ENCODE data around the gene TBX5.

Gene TBX5

GRCh38 chr12:114412825-114413749 is 7.1 kb upstream of the TBX5 start:
- DNase-seq = no peak
- TF ChIP-seq, protein P1, sequence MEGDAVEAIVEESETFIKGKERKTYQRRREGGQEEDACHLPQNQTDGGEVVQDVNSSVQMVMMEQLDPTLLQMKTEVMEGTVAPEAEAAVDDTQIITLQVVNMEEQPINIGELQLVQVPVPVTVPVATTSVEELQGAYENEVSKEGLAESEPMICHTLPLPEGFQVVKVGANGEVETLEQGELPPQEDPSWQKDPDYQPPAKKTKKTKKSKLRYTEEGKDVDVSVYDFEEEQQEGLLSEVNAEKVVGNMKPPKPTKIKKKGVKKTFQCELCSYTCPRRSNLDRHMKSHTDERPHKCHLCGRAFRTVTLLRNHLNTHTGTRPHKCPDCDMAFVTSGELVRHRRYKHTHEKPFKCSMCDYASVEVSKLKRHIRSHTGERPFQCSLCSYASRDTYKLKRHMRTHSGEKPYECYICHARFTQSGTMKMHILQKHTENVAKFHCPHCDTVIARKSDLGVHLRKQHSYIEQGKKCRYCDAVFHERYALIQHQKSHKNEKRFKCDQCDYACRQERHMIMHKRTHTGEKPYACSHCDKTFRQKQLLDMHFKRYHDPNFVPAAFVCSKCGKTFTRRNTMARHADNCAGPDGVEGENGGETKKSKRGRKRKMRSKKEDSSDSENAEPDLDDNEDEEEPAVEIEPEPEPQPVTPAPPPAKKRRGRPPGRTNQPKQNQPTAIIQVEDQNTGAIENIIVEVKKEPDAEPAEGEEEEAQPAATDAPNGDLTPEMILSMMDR (IDR thresholded peaks at IDR 0.05; ENCODE audit: low read depth, low read length, missing control alignments) = no peak
- no peak overlapping the region for H3K4me3 ChIP-seq (ENCODE audit: low read depth, low read length)
- no peaks in the 10 kb centered on the region for H3K36me3 ChIP-seq (replicated peaks)
- in situ Hi-C loops (cut with HindIII; ENCODE audit: low pct_ligation_motif_present, low sequenced_read_pairs) = no loop called here
- no peak overlapping the region for H3K27ac ChIP-seq
- H3K27me3 ChIP-seq (replicated peaks) = peaks cover 71% of the 10 kb centered on the region

- Histone ChIP-seq H3K36me3 (replicated peaks) (no peaks in the 10 kb centered on the region), H3K27me3 (replicated peaks) (peaks cover 79% of the 10 kb centered on the region), H3K4me3 (ENCODE audit: low read depth, low read length) (no peak overlapping the region), H3K27ac (no peak overlapping the region)
- in situ Hi-C loops (cut with HindIII; ENCODE audit: low pct_ligation_motif_present, low sequenced_read_pairs) = no loop called here
- no peak for DNase-seq
- TF ChIP-seq, protein P1 (IDR thresholded peaks at IDR 0.05; ENCODE audit: low read depth, low read length, missing control alignments) = no peak
Measured at GRCh38 chr12:114412307-114412706, 6.4 kb upstream of the TBX5 start.

- in situ Hi-C loops (cut with HindIII; ENCODE audit: low pct_ligation_motif_present, low sequenced_read_pairs) = no loop called here
- Histone ChIP-seq H3K27ac (no peak overlapping the region), H3K36me3 (replicated peaks) (no peaks in the 10 kb centered on the region), H3K4me3 (ENCODE audit: low read depth, low read length) (no peak overlapping the region), H3K27me3 (replicated peaks) (peaks cover 90% of the 10 kb centered on the region)
- DNase-seq = no peak
- TF ChIP-seq, protein P1 (IDR thresholded peaks at IDR 0.05; ENCODE audit: low read depth, low read length, missing control alignments) = no peak
Measured at GRCh38 chr12:114411071-114411837, 5.3 kb upstream of the TBX5 start.

DNA sequence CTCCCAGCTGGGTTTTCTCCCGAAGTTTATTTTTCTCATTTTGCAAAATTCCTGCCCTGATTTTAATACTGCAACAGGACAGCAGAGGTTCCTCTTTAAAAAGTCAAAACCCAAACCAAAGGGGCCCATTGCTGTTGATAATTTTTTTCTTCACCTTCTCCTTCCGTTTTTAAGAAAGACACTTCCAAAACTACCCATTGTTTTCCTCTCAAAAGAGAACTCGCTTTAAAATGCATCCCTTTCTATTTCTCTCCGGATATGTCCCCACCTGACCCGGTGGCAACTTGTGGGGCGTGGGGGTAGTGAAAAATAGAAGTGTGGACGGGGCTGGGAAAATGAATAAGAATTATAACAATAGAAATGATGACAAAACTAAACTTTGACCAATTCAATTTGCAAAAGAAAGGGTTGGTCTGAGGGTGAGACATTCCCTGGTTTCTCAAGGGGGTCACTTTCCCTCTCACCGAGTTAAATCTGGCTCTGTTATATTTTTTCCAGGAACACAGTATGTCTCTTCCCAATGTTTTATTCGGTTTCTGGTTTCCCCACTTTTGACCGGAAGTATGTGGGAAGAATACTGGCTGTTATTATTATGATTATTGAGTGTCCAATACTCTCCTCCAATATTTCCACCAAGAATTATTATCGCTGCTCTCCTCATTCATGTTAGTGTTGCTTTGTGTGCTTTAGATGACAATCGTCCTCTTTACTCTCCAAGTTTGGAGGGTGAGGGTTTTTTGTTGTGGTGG is 4.1 kb upstream of the TBX5 start:
- in situ Hi-C loops (cut with HindIII; ENCODE audit: low pct_ligation_motif_present, low sequenced_read_pairs) = no loop called here
- Histone ChIP-seq H3K36me3 (replicated peaks) (no peaks in the 10 kb centered on the region), H3K27me3 (replicated peaks) (peaks cover 94% of the 10 kb centered on the region), H3K4me3 (ENCODE audit: low read depth, low read length) (no peak overlapping the region), H3K27ac (no peak overlapping the region)
- DNase-seq = no peak
- TF ChIP-seq, protein P1 (IDR thresholded peaks at IDR 0.05; ENCODE audit: low read depth, low read length, missing control alignments) = no peak

DNA sequence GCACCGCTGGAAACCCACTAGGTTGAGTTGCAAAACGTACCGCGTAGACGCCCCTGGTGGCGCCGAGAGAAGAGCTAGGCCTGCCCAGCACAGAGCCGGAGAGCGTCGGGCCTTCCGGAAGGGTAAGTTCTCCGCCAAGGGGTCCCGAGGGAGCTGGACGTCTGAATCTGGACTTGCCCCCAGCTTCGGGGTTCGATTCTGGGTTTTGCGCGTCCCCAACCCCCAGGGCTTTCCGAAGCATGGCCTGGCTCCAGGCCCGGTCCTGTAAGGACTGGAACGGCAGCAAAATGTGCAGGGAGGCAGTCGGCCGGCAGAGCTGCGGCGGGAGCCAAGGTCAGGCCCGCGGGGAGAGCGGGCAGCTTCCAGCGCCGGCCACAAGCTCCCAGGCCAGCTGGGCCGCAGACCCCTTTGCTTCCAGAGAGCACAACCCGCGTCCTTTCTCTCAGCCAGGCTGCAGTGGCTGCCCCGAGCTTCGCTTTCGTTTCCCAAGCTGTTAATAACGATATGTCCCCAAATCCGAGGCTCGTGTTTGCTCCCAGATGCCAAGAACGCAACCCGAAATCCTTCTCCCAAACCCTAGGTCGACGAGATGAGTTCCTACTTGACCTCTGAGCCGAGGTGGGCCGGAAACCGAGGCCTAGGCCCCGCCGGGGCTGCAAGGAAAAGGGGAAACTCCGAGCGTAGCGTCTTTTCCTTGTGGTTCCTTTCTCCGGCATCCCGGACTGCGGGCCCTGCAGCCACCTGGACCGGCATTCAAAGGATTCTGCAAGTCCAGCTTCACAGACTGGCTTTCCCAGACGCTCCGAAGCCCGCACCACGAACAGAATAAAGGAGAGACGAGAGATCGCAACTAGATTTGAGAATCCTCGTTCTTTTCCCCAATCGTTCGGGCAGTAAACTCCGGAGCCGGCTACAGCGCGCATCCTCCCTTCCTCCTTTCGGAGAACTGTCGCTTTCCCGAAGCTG is 3.2 kb upstream of the TBX5 start:
- Histone ChIP-seq H3K4me3 (ENCODE audit: low read depth, low read length) (no peak overlapping the region), H3K27me3 (replicated peaks) (peaks cover 95% of the 10 kb centered on the region), H3K36me3 (replicated peaks) (no peaks in the 10 kb centered on the region), H3K27ac (no peak overlapping the region)
- TF ChIP-seq, protein P1 (IDR thresholded peaks at IDR 0.05; ENCODE audit: low read depth, low read length, missing control alignments) = no peak
- no peak for DNase-seq
- in situ Hi-C loops (cut with HindIII; ENCODE audit: low pct_ligation_motif_present, low sequenced_read_pairs) = no loop called here

All from brain microvascular endothelial cell (primary cell).